HCT116 (cell line): ENCODE data around the gene ACTR3. TPM values are rescaled to one million over a fixed set of nuclear protein-coding genes. Genes with fewer than 3 reads are reported as not detected.

Source experiments
- ATAC-seq: fragments of 200-7000 bp; cut with Tn5 transposase; 2 replicates; pipeline ENCODE4 v1.9.1; 2020; ENCODE audit warnings: mild to moderate bottlenecking, moderate library complexity
- BruUV-seq: library from RNA; stranded (reverse); fragments of 400-500 nt; replicated peaks from 2 replicates; lab custom pipeline; 2021; lab: Mats Ljungman, UMichigan
- CTCF ChIA-PET: fragments of 300-600 bp; sonication (Branson Sonifier 250); formaldehyde crosslinking; loops from one replicate; lab custom pipeline; 2021; ENCODE audit warnings: antibody characterized with exemption; lab: Charles Lee
- POLR2A ChIA-PET: fragments of 300-600, 350-600 bp; sonication (Branson Sonifier 250); formaldehyde crosslinking; loops from one replicate; lab custom pipeline; 2021; ENCODE audit warnings: antibody characterized with exemption; lab: Charles Lee
- RAD21 ChIA-PET, 2 experiments: fragments of 300-600 bp; sonication (Branson Sonifier 250); formaldehyde crosslinking; loops; one replicate each; lab custom pipeline; 2023; ENCODE audit warnings: low total read pairs in 2 of 2; ENCODE audit not compliant: uncharacterized antibody in 2 of 2, unreplicated experiment in 2 of 2, low non-redundant PET in 1 of 2; lab: Charles Lee
- DNase-seq: peaks from one replicate; pipeline ENCODE4 v3.0.0-alpha.2; 2010; ENCODE audit warnings: low read depth, low spot score
- H2AFZ ChIP-seq: fragments of 200-600 bp; shearing (Covaris generic), sonication (generic); 2 replicates; pipeline ENCODE4 v1.6.1; 2017; ENCODE audit warnings: low read depth, mixed run types, mixed read lengths, antibody characterized with exemption, low read length; ENCODE audit not compliant: poor library complexity, severe bottlenecking
- H3K27ac ChIP-seq: 2 replicates; pipeline ENCODE4 v1.5.1; 2012; ENCODE audit warnings: low read depth, low read length
- H3K27me3 ChIP-seq: fragments of 200-600 bp; sonication (generic); 2 replicates; pipeline ENCODE4 v1.6.1; 2016; ENCODE audit warnings: mixed run types, low read length, mixed read lengths; ENCODE audit not compliant: insufficient read depth
- H3K36me3 ChIP-seq, 2 experiments: fragments of 200-500 bp in 1 of 2; fragments of 200-600 bp in 1 of 2; sonication (Bioruptor generic) in 1 of 2; sonication (generic) in 1 of 2; 2 replicates each; pipeline versions ENCODE4 v1.5.1 to v1.6.1; 2014 to 2016; ENCODE audit warnings: low read length in 2 of 2, inconsistent platforms in 1 of 2, mixed read lengths in 1 of 2, mixed run types in 1 of 2; ENCODE audit not compliant: insufficient read depth in 2 of 2, control insufficient read depth in 1 of 2
- H3K4me1 ChIP-seq, 2 experiments: fragments of 200-600 bp in 1 of 2; sonication (generic) in 1 of 2; 2 replicates each; pipeline versions ENCODE4 v1.5.1 to v1.6.1; 2012 to 2017; ENCODE audit warnings: low read length in 2 of 2, inconsistent platforms in 1 of 2, mild to moderate bottlenecking in 1 of 2, mixed read lengths in 1 of 2, mixed run types in 1 of 2, moderate library complexity in 1 of 2; ENCODE audit not compliant: insufficient read depth in 2 of 2, control insufficient read depth in 1 of 2
- H3K4me2 ChIP-seq: fragments of 200-600 bp; sonication (generic); 2 replicates; pipeline ENCODE4 v1.6.1; 2017; ENCODE audit warnings: mixed run types, low read length, mixed read lengths
- H3K4me3 ChIP-seq, 2 experiments: fragments of 200-600 bp in 1 of 2; sonication (generic) in 1 of 2; replicated peaks in 1 of 2; 2 replicates each; pipeline ENCODE4 v1.5.1; 2011 to 2016; ENCODE audit warnings: low read length in 2 of 2, control low read depth in 1 of 2, low read depth in 1 of 2, mild to moderate bottlenecking in 1 of 2, mixed read lengths in 1 of 2, mixed run types in 1 of 2
- H3K79me2 ChIP-seq: fragments of 200-600 bp; sonication (generic); 2 replicates; pipeline ENCODE4 v1.6.1; 2017; ENCODE audit warnings: mild to moderate bottlenecking, mixed run types, low read length, moderate library complexity, mixed read lengths; ENCODE audit not compliant: insufficient read depth
- H3K9ac ChIP-seq: fragments of 200-600 bp; sonication (generic); 2 replicates; pipeline ENCODE4 v1.6.1; 2016; ENCODE audit warnings: low read length, mixed read lengths
- H3K9me2 ChIP-seq: fragments of 200-600 bp; sonication (generic), shearing (Covaris generic); 2 replicates; pipeline ENCODE4 v1.6.1; 2017; ENCODE audit warnings: mixed run types, mild to moderate bottlenecking, moderate library complexity; ENCODE audit not compliant: insufficient read depth
- H3K9me3 ChIP-seq, 2 experiments: fragments of 200-500 bp in 1 of 2; fragments of 200-600 bp in 1 of 2; sonication (Bioruptor generic) in 1 of 2; sonication (generic) in 1 of 2; 2 replicates each; pipeline ENCODE4 v1.6.1; 2014 to 2017; ENCODE audit warnings: low read length in 2 of 2, mixed read lengths in 2 of 2, inconsistent platforms in 1 of 2, low read depth in 1 of 2, mild to moderate bottlenecking in 1 of 2, mixed run types in 1 of 2, moderate library complexity in 1 of 2; ENCODE audit not compliant: control insufficient read depth in 1 of 2, insufficient read depth in 1 of 2
- H4K20me1 ChIP-seq: fragments of 200-600 bp; sonication (generic), shearing (Covaris generic); 2 replicates; pipeline ENCODE4 v1.6.1; 2017; ENCODE audit warnings: mixed run types, mild to moderate bottlenecking, moderate library complexity; ENCODE audit not compliant: insufficient read depth
- ATF3 ChIP-seq: IDR thresholded peaks from 2 replicates; pipeline ENCODE4 v1.6.1; 2012
- EZH2phosphoT487 ChIP-seq: fragments of 200-600 bp; IDR thresholded peaks from 2 replicates; pipeline ENCODE4 v1.6.1; 2018; ENCODE audit warnings: antibody characterized with exemption, borderline replicate concordance
- JUND ChIP-seq: IDR thresholded peaks from 2 replicates; pipeline ENCODE4 v1.6.1; 2012
- REST ChIP-seq: IDR thresholded peaks from 2 replicates; pipeline ENCODE4 v1.6.1; 2012; ENCODE audit warnings: low read depth
- TCF7L2 ChIP-seq: IDR thresholded peaks from 2 replicates; pipeline ENCODE4 v1.7.0; 2011; ENCODE audit warnings: borderline replicate concordance, inconsistent platforms; ENCODE audit not compliant: insufficient read depth, insufficient read length; ENCODE audit errors: extremely low read depth
- intact Hi-C: fragments of 100-400 bp; cut with micrococcal nuclease; formaldehyde crosslinking; loops from 2 replicates; pipeline ENCODE4 v1.10.0; 2022
- total RNA-seq: library from RNA; stranded (reverse); gene quantifications from one replicate; pipeline ENCODE4 v1.2.1, GENCODE V29; 2021; ENCODE audit not compliant: unreplicated experiment
- TF ChIP-seq, protein P1 (sequence below): IDR thresholded peaks from 2 replicates; pipeline ENCODE4 v1.6.1; 2011; ENCODE audit warnings: mild to moderate bottlenecking, low read length, moderate library complexity; ENCODE audit not compliant: insufficient replicate concordance; ENCODE audit errors: extremely low read depth

The ACTR3 gene
- total RNA-seq, 1 experiment from 2014 or later, result 232 TPM

DNA sequence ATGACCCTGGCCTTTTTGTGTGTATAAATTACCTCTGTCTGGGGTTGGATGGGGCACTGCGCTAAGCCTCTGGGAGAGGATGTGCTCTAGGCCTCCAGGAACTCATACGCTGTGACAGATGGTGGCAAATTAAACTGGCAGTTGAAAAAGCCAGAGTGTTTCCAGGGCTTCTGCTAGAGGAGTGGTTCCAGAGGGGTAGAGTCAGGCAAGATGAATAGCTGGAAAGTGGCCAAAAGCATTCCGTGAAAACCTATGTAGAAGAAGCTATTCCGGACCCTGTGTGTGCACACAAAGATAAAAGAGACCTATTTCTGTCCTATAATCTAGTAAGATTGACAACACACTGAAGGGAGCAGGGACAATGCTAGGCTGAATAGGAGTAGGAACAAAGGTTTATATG is 84.8 kb downstream of the ACTR3 start:
- Histone ChIP-seq H3K4me2 (no peak overlapping the region), H3K36me3 (no peaks in the 10 kb centered on the region), H2AFZ (no peak overlapping the region), H3K9me2 (no peaks in the 10 kb centered on the region), H3K27ac (no peak overlapping the region), H3K9ac (no peak overlapping the region), H3K9me3 (peaks cover 0 to 8% of the 10 kb centered on the region in 2 experiments; a peak in 2 of 4 replicates), H3K4me1 (peaks cover 0 to 24% of the 10 kb centered on the region in 2 experiments; a peak in 1 of 4 replicates), H4K20me1 (no peaks in the 10 kb centered on the region), H3K4me3 (no peak overlapping the region), H3K79me2 (no peaks in the 10 kb centered on the region), H3K27me3 (no peaks in the 10 kb centered on the region)
- no TSS peak for BruUV-seq
- intact Hi-C loops, result no loop called here
- ChIA-PET CTCF (no interaction called here), RAD21 (no interaction called here), POLR2A (no interaction called here)
- ATAC-seq, result no peak
- TF ChIP-seq JUND (no peak), REST (no peak), TCF7L2 (no peak), EZH2phosphoT487 (no peak), ATF3 (no peak)
- TF ChIP-seq, protein P1, sequence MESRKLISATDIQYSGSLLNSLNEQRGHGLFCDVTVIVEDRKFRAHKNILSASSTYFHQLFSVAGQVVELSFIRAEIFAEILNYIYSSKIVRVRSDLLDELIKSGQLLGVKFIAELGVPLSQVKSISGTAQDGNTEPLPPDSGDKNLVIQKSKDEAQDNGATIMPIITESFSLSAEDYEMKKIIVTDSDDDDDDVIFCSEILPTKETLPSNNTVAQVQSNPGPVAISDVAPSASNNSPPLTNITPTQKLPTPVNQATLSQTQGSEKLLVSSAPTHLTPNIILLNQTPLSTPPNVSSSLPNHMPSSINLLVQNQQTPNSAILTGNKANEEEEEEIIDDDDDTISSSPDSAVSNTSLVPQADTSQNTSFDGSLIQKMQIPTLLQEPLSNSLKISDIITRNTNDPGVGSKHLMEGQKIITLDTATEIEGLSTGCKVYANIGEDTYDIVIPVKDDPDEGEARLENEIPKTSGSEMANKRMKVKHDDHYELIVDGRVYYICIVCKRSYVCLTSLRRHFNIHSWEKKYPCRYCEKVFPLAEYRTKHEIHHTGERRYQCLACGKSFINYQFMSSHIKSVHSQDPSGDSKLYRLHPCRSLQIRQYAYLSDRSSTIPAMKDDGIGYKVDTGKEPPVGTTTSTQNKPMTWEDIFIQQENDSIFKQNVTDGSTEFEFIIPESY, result no peak
- no peak for DNase-seq
